HepG2 (cell line): ENCODE results near the gene ZNF853. TPM values are rescaled to one million over a fixed set of nuclear protein-coding genes. Genes with fewer than 3 reads are reported as not detected.

ENCODE experiments used
- BRCA1 ChIP-seq: sonication (generic); formaldehyde crosslinking; IDR thresholded peaks from 2 replicates; pipeline ENCODE4 v1.4.0; 2020; ENCODE audit warnings: missing genetic modification reagents
- IRF1 ChIP-seq: sonication (generic); formaldehyde crosslinking; IDR thresholded peaks from 2 replicates; pipeline ENCODE4 v1.4.0; 2020; ENCODE audit warnings: low read depth, mild to moderate bottlenecking, missing genetic modification reagents
- KAT2B ChIP-seq: fragments of 150-350 bp; IDR thresholded peaks from 2 replicates; pipeline ENCODE4 v1.6.1; 2014; ENCODE audit warnings: low read depth, low read length, borderline replicate concordance
- KLF12 ChIP-seq: sonication (generic); formaldehyde crosslinking; IDR thresholded peaks from 2 replicates; pipeline ENCODE4 v1.4.0; 2020; ENCODE audit warnings: missing genetic modification reagents, borderline replicate concordance
- KLF6 ChIP-seq: IDR thresholded peaks from 2 replicates; pipeline ENCODE4 v1.8.0; 2016; ENCODE audit warnings: missing biosample characterization, missing genetic modification reagents
- MAFK ChIP-seq, 2 experiments: IDR thresholded peaks in 1 of 2; conservative IDR thresholded peaks in 1 of 2; 2 replicates each; pipeline ENCODE4 v1.6.1; 2011; ENCODE audit warnings: improper control_type of control experiment in 2 of 2, low read length in 2 of 2
- NFAT5 ChIP-seq: sonication (generic); formaldehyde crosslinking; IDR thresholded peaks from 2 replicates; pipeline ENCODE4 v1.4.0; 2020; ENCODE audit warnings: missing genetic modification reagents
- PCBP2 ChIP-seq: fragments of 200-400 bp; formaldehyde crosslinking; optimal IDR thresholded peaks from 2 replicates; pipeline ENCODE3; 2018; ENCODE audit warnings: low read length, low read depth; ENCODE audit not compliant: poor library complexity, severe bottlenecking
- SIN3B ChIP-seq: fragments of 150-350 bp; IDR thresholded peaks from 2 replicates; pipeline ENCODE4 v1.6.1; 2014; ENCODE audit warnings: low read length
- YEATS4 ChIP-seq: sonication (generic); formaldehyde crosslinking; IDR thresholded peaks from 2 replicates; pipeline ENCODE4 v1.4.0; 2020; ENCODE audit warnings: missing genetic modification reagents, borderline replicate concordance
- ZBTB37 ChIP-seq: sonication (generic); formaldehyde crosslinking; IDR thresholded peaks from 2 replicates; pipeline ENCODE4 v1.4.0; 2020; ENCODE audit warnings: mild to moderate bottlenecking, missing genetic modification reagents
- ZNF501 ChIP-seq: sonication (generic); formaldehyde crosslinking; IDR thresholded peaks from 2 replicates; pipeline ENCODE4 v1.5.1; 2020; ENCODE audit warnings: mild to moderate bottlenecking, moderate library complexity, missing genetic modification reagents
- ZNF574 ChIP-seq: sonication (generic); formaldehyde crosslinking; IDR thresholded peaks from 2 replicates; pipeline ENCODE4 v1.4.0; 2020; ENCODE audit warnings: missing genetic modification reagents
- polyA plus RNA-seq, 8 experiments: library from polyadenylated mRNA; depleted of rRNA in 3 of 8; stranded (reverse) in 7 of 8; unstranded in 1 of 8; fragments of >200 nt; fragmentation: Illumina TruSeq in 4 of 8; extraction: Trizol in 4 of 8; gene quantifications; 2 replicates each; pipeline versions ENCODE4 v1.2.1 to v1.2.3, GENCODE V29; 2011 to 2016; ENCODE audit warnings: low read depth in 4 of 8, missing spikeins in 1 of 8, mixed read lengths in 1 of 8; ENCODE audit not compliant: insufficient read depth in 1 of 8
- total RNA-seq, 5 experiments: library from RNA; depleted of rRNA; stranded (reverse); fragments of >200 nt; fragmentation: Illumina TruSeq; extraction: Trizol; gene quantifications; 2 replicates each; pipeline ENCODE4 v1.2.3, GENCODE V29; 2016; ENCODE audit warnings: low read depth in 1 of 5
- TF ChIP-seq, protein P1 (sequence below): sonication (generic); formaldehyde crosslinking; IDR thresholded peaks from 2 replicates; pipeline ENCODE4 v1.8.0; 2023; ENCODE audit warnings: mild to moderate bottlenecking, missing genetic modification reagents
- TF ChIP-seq, protein P2 (sequence below): IDR thresholded peaks from 2 replicates; pipeline ENCODE4 v1.6.1; 2016; ENCODE audit warnings: mild to moderate bottlenecking, missing biosample characterization, missing genetic modification reagents
- TF ChIP-seq, protein P3 (sequence below): sonication (generic); formaldehyde crosslinking; IDR thresholded peaks from 2 replicates; pipeline ENCODE4 v1.5.1; 2020; ENCODE audit warnings: missing genetic modification reagents, mild to moderate bottlenecking, borderline replicate concordance

The ZNF853 gene
- total and polyA plus RNA-seq, 2 of the 13 experiments (the other 11 are each of a cell fraction or from before 2014, with no cell fraction given), result 2.1 to 6.2 TPM

DNA sequence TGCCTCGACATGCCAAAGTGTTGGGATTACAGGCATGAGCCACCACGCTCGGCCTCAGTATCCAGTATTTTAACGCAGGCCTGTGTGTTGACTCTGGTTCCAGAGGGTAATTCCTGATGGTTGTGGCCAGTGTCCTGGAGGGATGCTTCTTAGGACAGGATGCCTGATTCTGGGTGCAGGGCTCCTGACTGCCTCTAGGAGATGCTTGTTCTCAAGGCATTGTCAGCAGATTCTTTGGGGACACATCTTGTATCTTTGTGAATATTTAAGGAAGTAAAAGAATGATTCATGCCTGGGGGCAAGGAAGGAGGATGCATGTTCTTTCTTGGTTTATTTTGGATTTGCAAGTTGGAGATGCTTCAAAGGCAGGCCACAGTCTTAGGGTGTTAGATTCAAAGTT is 36.0 kb upstream of the ZNF853 start (continued):
- TF ChIP-seq, protein P1, sequence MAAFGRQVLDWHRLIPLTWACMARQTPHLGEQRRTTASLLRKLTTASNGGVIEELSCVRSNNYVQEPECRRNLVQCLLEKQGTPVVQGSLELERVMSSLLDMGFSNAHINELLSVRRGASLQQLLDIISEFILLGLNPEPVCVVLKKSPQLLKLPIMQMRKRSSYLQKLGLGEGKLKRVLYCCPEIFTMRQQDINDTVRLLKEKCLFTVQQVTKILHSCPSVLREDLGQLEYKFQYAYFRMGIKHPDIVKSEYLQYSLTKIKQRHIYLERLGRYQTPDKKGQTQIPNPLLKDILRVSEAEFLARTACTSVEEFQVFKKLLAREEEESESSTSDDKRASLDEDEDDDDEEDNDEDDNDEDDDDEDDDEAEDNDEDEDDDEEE (CRISPR knock-in tag), result peak; percentile 38; the same call in 1 of the 2 replicates
- TF ChIP-seq YEATS4 (CRISPR knock-in tag) (no peak), IRF1 (CRISPR knock-in tag) (no peak), ZNF574 (no peak), SIN3B (no peak), KLF12 (CRISPR knock-in tag) (no peak), KAT2B (no peak), NFAT5 (CRISPR knock-in tag) (no peak), PCBP2 (no peak), MAFK (conservative IDR thresholded peaks at IDR 0.05 in 1 of 2, IDR thresholded peaks at IDR 0.05 in 1 of 2; ENCODE audit: low read length in 2 of 2) (0 out of 4 replicates have a peak, but pooled peaks of 1 of the 2 experiments have one; percentile 14), BRCA1 (CRISPR knock-in tag) (no peak), KLF6 (no peak), ZNF501 (CRISPR knock-in tag) (peak; percentile 47; the same call in 1 of the 2 replicates), ZBTB37 (CRISPR knock-in tag) (no peak)
- TF ChIP-seq, protein P2, sequence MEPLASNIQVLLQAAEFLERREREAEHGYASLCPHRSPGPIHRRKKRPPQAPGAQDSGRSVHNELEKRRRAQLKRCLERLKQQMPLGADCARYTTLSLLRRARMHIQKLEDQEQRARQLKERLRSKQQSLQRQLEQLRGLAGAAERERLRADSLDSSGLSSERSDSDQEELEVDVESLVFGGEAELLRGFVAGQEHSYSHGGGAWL (CRISPR knock-in tag), result no peak
- TF ChIP-seq, protein P3, sequence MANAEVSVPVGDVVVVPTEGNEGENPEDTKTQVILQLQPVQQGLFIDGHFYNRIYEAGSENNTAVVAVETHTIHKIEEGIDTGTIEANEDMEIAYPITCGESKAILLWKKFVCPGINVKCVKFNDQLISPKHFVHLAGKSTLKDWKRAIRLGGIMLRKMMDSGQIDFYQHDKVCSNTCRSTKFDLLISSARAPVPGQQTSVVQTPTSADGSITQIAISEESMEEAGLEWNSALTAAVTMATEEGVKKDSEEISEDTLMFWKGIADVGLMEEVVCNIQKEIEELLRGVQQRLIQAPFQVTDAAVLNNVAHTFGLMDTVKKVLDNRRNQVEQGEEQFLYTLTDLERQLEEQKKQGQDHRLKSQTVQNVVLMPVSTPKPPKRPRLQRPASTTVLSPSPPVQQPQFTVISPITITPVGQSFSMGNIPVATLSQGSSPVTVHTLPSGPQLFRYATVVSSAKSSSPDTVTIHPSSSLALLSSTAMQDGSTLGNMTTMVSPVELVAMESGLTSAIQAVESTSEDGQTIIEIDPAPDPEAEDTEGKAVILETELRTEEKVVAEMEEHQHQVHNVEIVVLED, result no peak
